IgD-negative memory B cell (primary cell): ENCODE data around the gene TDRD12. TPM values are rescaled to one million over a fixed set of nuclear protein-coding genes. Genes with fewer than 3 reads are reported as not detected.
A peak's percentile ranks its signal among the peaks of the same experiment; 100 is the strongest.
"Not testable (repeated sequence)": the region's sequence is repeated elsewhere in the genome, so short reads cannot be mapped to it uniquely, and the experiment has no call there.

Experiments
- H3K27ac Mint-ChIP-seq, 3 donors: one replicate each; pipeline ENCODE4 v1.8.0; 2020 to 2022; ENCODE audit warnings: mild to moderate bottlenecking in 3 of 3, mixed read lengths in 3 of 3, moderate library complexity in 1 of 3
- H3K27me3 Mint-ChIP-seq: one replicate; pipeline ENCODE4 v1.8.0; 2021; ENCODE audit warnings: mixed read lengths
- H3K36me3 Mint-ChIP-seq: one replicate; pipeline ENCODE4 v1.8.0; 2020; ENCODE audit warnings: mild to moderate bottlenecking, mixed read lengths
- H3K4me1 Mint-ChIP-seq, 3 donors: one replicate each; pipeline ENCODE4 v1.8.0; 2020 to 2022; ENCODE audit warnings: mixed read lengths in 3 of 3, mild to moderate bottlenecking in 1 of 3
- H3K4me3 Mint-ChIP-seq, 4 donors: one replicate each; pipeline ENCODE4 v1.8.0; 2020 to 2022; ENCODE audit warnings: mild to moderate bottlenecking in 4 of 4, mixed read lengths in 4 of 4, moderate library complexity in 3 of 4
- H3K9me3 Mint-ChIP-seq, 3 donors: one replicate each; pipeline ENCODE4 v1.8.0; 2020 to 2021; ENCODE audit warnings: mixed read lengths in 3 of 3, mild to moderate bottlenecking in 1 of 3
- polyA plus RNA-seq: library from polyadenylated mRNA; unstranded; fragments of 300-500 nt; fragmentation: Illumina TruSeq; gene quantifications from one replicate; pipeline ENCODE4 v1.2.3, GENCODE V29; 2021

The TDRD12 gene
- polyA plus RNA-seq, 1 donor from 2014 or later = not detected

- not testable (repeated sequence) for H3K27ac Mint-ChIP-seq, H3K4me1 Mint-ChIP-seq, H3K9me3 Mint-ChIP-seq, H3K4me3 Mint-ChIP-seq, H3K27me3 Mint-ChIP-seq, H3K36me3 Mint-ChIP-seq
Observed at GRCh38 chr19:32832094-32832493, 112.5 kb downstream of the TDRD12 start.

- not testable (repeated sequence) for H3K36me3 Mint-ChIP-seq, H3K27ac Mint-ChIP-seq, H3K4me3 Mint-ChIP-seq, H3K27me3 Mint-ChIP-seq, H3K9me3 Mint-ChIP-seq, H3K4me1 Mint-ChIP-seq
Observed at GRCh38 chr19:32832825-32833224, 113.3 kb downstream of the TDRD12 start.

- H3K4me3 Mint-ChIP-seq, H3K27ac Mint-ChIP-seq, H3K9me3 Mint-ChIP-seq, H3K36me3 Mint-ChIP-seq, H3K27me3 Mint-ChIP-seq, H3K4me1 Mint-ChIP-seq: not testable (repeated sequence)
Observed at GRCh38 chr19:32833388-32833787, 113.8 kb downstream of the TDRD12 start.

- Mint-ChIP-seq H3K4me1 (no peaks in the 10 kb centered on the region), H3K4me3 (no peak overlapping the region), H3K27me3 (peaks cover 3% of the 10 kb centered on the region), H3K27ac (no peak overlapping the region), H3K9me3 (peaks cover 8 to 15% (median 14%) of the 10 kb centered on the region in 3 donors), H3K36me3 (no peaks in the 10 kb centered on the region)
Observed at GRCh38 chr19:32837531-32837930, 118.0 kb downstream of the TDRD12 start.

- peaks cover 3% of the 10 kb centered on the region for H3K27me3 Mint-ChIP-seq
- H3K27ac Mint-ChIP-seq = no peak overlapping the region
- no peak overlapping the region for H3K4me3 Mint-ChIP-seq
- no peaks in the 10 kb centered on the region for H3K36me3 Mint-ChIP-seq
- no peaks in the 10 kb centered on the region for H3K4me1 Mint-ChIP-seq
- peaks cover 8 to 15% (median 15%) of the 10 kb centered on the region in 3 donors for H3K9me3 Mint-ChIP-seq
Observed at GRCh38 chr19:32842061-32842460, 122.5 kb downstream of the TDRD12 start.

- Mint-ChIP-seq H3K27me3 (peaks cover 3% of the 10 kb centered on the region), H3K9me3 (peaks cover 8 to 21% (median 15%) of the 10 kb centered on the region in 3 donors), H3K36me3 (no peaks in the 10 kb centered on the region), H3K4me1 (no peaks in the 10 kb centered on the region), H3K4me3 (peak overlapping the region in 1 of 4 donors; percentile 53), H3K27ac (no peak overlapping the region)
Observed at GRCh38 chr19:32843716-32844245, 124.2 kb downstream of the TDRD12 start.

GRCh38 chr19:32848035-32848434 is 128.5 kb downstream of the TDRD12 start:
- not testable (repeated sequence) for H3K4me3 Mint-ChIP-seq, H3K36me3 Mint-ChIP-seq, H3K9me3 Mint-ChIP-seq, H3K27ac Mint-ChIP-seq, H3K4me1 Mint-ChIP-seq, H3K27me3 Mint-ChIP-seq

GRCh38 chr19:32852216-32852615 is 132.6 kb downstream of the TDRD12 start:
- no peak overlapping the region for H3K27ac Mint-ChIP-seq
- H3K36me3 Mint-ChIP-seq = no peaks in the 10 kb centered on the region
- peaks cover 0 to 4% (median 0%) of the 10 kb centered on the region in 3 donors for H3K9me3 Mint-ChIP-seq
- H3K4me1 Mint-ChIP-seq = peaks cover 0 to 2% (median 0%) of the 10 kb centered on the region in 3 donors
- no peak overlapping the region for H3K4me3 Mint-ChIP-seq
- no peaks in the 10 kb centered on the region for H3K27me3 Mint-ChIP-seq

GRCh38 chr19:32856818-32857217 is 137.3 kb downstream of the TDRD12 start:
- H3K4me1 Mint-ChIP-seq, H3K27ac Mint-ChIP-seq, H3K4me3 Mint-ChIP-seq, H3K36me3 Mint-ChIP-seq, H3K9me3 Mint-ChIP-seq, H3K27me3 Mint-ChIP-seq: not testable (repeated sequence)

- H3K36me3 Mint-ChIP-seq = no peaks in the 10 kb centered on the region
Observed at GRCh38 chr19:32857584-32857983, 138.0 kb downstream of the TDRD12 start.

GRCh38 chr19:32858155-32858554 is 138.6 kb downstream of the TDRD12 start:
- peaks cover 2% of the 10 kb centered on the region for H3K36me3 Mint-ChIP-seq
- H3K4me3 Mint-ChIP-seq = no peak overlapping the region
- peaks cover 3% of the 10 kb centered on the region for H3K27me3 Mint-ChIP-seq
- peaks cover 0 to 2% (median 0%) of the 10 kb centered on the region in 3 donors for H3K4me1 Mint-ChIP-seq
- H3K9me3 Mint-ChIP-seq = no peaks in the 10 kb centered on the region
- no peak overlapping the region for H3K27ac Mint-ChIP-seq

More at GRCh38 chr19:32857584-32857983, 138.0 kb downstream of the TDRD12 start:
- Mint-ChIP-seq H3K9me3 (no peaks in the 10 kb centered on the region), H3K4me1 (peaks cover 0 to 2% (median 0%) of the 10 kb centered on the region in 3 donors), H3K27me3 (peaks cover 3% of the 10 kb centered on the region), H3K27ac (no peak overlapping the region), H3K4me3 (no peak overlapping the region)

GRCh38 chr19:32858559-32858958 is 139.0 kb downstream of the TDRD12 start:
- H3K27me3 Mint-ChIP-seq = peaks cover 3% of the 10 kb centered on the region
- H3K36me3 Mint-ChIP-seq = peaks cover 2% of the 10 kb centered on the region
- no peak overlapping the region for H3K4me3 Mint-ChIP-seq
- H3K9me3 Mint-ChIP-seq = no peaks in the 10 kb centered on the region
- peaks cover 0 to 2% (median 0%) of the 10 kb centered on the region in 3 donors for H3K4me1 Mint-ChIP-seq
- no peak overlapping the region for H3K27ac Mint-ChIP-seq

- Mint-ChIP-seq H3K4me3 (no peak overlapping the region), H3K4me1 (peaks cover 0 to 2% (median 0%) of the 10 kb centered on the region in 3 donors), H3K9me3 (no peaks in the 10 kb centered on the region), H3K27me3 (peaks cover 3% of the 10 kb centered on the region), H3K36me3 (peaks cover 2% of the 10 kb centered on the region), H3K27ac (no peak overlapping the region)
Observed at GRCh38 chr19:32859591-32859990, 140.0 kb downstream of the TDRD12 start.

- peaks cover 2% of the 10 kb centered on the region for H3K36me3 Mint-ChIP-seq
- no peaks in the 10 kb centered on the region for H3K9me3 Mint-ChIP-seq
- peaks cover 3% of the 10 kb centered on the region for H3K27me3 Mint-ChIP-seq
- no peaks in the 10 kb centered on the region for H3K4me1 Mint-ChIP-seq
- no peak overlapping the region for H3K27ac Mint-ChIP-seq
- no peak overlapping the region for H3K4me3 Mint-ChIP-seq
Observed at GRCh38 chr19:32861596-32861995, 142.0 kb downstream of the TDRD12 start.

GRCh38 chr19:32862173-32862572 is 142.6 kb downstream of the TDRD12 start:
- Mint-ChIP-seq H3K27ac (no peak overlapping the region), H3K4me3 (no peak overlapping the region), H3K4me1 (no peaks in the 10 kb centered on the region), H3K9me3 (no peaks in the 10 kb centered on the region), H3K27me3 (peaks cover 3% of the 10 kb centered on the region), H3K36me3 (peaks cover 2% of the 10 kb centered on the region)

- no peaks in the 10 kb centered on the region for H3K9me3 Mint-ChIP-seq
- H3K4me1 Mint-ChIP-seq = no peaks in the 10 kb centered on the region
- H3K27ac Mint-ChIP-seq = no peak overlapping the region
- peaks cover 3% of the 10 kb centered on the region for H3K27me3 Mint-ChIP-seq
- no peak overlapping the region for H3K4me3 Mint-ChIP-seq
- peaks cover 2% of the 10 kb centered on the region for H3K36me3 Mint-ChIP-seq
Observed at GRCh38 chr19:32862741-32863140, 143.2 kb downstream of the TDRD12 start.
